Amniotic stem cell (primary cell): Measurements from ENCODE around the gene ARSJ.

Experiments used
- DNase-seq: peaks from one replicate; lab custom pipeline; 2025; lab: John Stamatoyannopoulos, UW

ARSJ gene

DNA sequence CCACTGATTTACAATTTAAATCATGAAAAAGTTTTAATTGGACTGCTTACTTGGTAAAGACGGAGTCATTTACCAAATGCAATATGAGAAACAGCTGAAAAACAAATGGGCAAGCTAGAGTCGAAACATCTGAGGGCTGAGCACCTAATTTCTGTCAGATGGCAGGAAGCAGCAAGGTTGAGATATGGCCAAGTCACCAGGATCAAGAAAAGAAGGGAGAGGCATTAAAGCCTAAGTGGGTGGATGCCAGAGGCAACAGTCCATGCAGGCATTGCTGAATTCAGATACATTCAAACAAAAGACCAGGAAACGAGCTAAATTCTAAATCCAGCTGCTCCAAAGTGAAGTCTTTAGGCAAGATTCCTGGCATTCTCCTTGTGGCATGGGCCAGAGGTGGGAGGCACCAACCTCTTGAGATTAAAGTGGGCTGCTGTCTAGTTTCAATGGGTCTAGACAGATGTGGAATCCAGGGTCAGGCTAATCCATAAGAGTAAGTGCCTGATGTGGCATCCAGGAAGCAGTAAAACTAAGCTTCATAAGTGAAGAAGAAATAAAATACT is 8.0 kb upstream of the ARSJ start:
- DNase-seq = no peak

DNA sequence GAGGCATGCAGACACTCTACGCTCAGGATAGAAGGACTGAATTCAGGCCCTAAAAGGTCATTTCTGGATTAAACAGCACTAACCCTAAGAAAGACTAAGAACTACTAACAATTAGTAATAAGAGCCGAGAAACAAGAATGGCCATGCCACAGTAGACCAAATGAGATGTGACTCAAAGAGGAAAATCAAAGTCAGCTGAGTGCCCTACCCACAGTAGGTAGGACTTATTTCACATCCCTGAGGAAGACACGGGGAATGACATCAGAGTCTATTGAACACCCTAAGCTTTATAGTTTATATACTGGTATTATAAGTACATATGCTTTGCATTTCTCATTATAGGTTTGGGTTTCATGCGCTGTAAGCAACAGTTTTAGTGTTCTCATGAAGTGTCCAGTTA is 2.7 kb upstream of the ARSJ start:
- no peak for DNase-seq

DNA sequence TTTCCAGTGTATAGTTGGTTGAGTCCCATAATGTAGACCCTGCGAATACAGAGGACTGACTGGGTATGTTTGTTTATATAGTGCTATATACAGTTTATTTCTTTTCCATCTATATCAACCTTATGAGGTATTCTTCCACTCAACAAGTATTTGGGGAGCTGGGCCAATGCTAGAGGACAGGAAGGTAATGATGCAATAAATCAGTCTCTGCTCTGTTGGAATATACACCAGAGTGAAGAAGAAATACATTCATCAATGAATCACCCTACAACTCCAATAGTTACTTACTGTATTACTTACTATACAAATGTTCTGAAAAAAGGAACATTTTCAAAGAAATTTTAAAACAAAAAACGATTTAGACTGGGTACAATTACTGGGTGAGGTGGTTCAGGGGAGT is 2.1 kb upstream of the ARSJ start:
- no peak for DNase-seq

DNA sequence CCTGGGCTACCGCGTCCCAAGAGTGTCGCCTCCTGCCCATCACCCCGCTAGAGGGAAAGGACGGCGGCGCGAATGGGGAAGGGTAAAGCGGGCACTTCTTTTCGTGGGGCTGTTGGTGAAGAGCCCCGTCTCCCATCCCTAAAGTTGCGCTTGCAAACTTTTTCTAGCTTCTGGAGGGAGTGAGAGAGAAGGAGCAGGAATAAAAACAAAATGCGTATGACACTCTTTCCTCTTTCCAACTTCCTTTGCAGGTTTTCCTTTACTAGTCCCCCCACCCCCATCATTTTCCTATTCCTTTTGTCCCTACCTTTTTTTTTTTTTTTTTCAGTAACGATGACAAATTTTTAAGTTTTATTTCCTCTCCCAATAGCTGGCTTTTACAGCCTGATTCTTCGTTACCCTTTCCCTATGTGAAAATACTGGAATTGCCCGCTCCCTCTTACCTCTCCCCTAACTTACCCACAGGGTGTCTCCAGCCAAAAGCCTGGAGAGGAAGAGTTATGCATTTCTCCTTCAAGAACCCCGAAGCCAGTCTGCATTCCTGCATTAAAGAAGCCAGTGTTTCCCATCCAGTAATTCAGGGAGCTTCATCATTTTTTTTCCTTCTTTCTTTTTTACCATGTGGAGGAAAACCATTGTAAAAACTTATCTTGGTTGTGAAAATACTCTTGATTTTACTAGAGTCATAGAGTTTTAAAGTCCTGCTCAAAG is 613 bp upstream of the ARSJ start:
- no peak for DNase-seq

DNA sequence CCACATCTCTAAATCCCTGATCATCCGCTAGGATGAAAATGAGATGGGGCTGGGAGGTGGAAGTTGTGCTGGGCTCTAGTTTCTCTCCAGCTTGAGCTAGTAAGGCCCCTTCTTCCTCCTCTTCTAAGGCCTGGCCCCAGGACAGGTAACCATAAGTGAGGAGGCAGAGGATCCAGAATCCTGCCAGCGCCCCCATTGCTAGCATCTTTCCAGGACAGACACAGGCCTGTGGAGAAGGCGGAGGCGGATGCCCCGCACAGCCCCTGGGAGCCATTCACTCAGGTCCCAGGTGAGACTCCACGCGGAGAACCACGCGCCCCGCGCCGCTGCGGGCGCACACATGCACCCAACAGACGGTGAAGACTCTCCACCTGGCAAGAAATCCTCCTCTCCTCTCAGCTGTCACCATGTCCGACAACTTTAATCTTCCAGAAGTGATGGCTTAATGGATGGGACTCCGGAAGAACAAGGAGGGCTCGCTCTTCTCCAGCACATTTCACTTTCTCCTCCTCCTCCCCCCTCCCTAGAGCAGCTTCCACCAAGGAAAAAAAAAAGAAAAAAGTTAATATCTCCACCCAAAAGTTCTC is 793 bp downstream of the ARSJ start:
- no peak for DNase-seq

DNA sequence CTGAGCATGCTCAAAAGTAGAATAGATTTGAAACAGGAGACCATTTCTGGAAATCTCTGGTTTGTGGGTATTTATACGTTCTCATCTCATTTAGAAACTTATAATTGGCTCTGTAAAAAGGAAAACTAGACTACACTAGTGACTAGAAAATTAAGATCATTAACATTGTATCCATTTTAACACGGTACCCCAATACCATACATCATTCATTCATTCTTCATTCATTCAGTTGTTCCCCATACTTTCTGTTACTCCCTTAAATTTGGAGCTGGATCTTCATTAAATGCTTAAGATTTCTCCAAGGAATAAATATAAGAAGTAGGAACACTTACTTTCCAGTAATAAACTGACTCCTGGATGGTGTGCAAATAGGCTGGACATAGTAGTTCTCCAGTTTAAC is 1.3 kb downstream of the ARSJ start:
- DNase-seq = no peak

DNA sequence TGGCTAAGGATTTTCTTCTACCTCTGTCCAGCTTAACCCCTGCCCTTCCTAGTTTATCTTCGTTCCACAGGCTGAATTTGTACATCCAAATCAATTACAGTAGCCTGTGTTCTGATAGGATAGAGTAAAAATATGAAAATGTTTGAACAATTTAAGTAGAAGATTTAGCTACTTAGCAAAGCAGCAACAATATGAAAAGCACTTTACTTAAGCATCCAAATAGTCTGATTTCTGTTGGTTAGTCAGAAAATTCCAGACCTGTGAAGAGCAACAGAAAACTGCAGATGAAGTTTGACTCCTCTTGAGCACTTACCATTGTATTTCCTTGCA is 2.0 kb downstream of the ARSJ start:
- no peak for DNase-seq

DNA sequence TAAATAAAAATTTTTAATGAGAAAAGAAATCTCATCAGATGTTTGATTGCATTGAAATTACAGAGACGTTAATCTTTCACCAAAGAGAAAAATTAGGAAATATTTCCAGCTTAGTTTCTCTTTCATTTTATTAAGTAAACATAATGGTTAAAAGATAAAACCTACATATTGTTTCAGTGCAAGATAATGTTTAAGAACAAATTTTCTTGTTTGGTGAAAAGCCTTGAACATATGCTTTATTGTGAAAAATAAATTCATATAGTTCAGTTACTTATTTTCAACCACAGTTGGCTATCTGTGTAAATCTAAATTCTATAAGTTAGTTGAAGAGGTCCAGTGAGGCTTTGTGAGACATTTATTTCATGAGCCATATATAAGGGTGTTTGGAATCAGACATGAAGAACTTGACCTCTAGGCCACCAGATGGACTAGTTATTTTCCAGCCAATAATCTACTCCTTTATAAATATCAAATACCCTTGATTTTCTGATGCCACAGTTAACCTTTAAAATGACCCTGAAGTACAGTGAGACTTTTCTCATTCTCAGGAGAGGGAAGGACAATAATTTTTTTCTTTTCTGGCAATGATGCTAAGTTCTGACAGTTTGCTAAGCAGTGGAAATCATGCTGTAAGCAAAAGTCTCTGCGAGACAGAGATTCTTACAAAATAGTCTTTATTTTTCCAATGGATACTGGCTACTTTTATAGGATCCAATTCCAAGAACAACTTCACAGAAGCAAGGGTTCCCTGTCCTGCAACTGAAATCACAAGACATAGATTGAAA is 2.5 kb downstream of the ARSJ start:
- DNase-seq = no peak

DNA sequence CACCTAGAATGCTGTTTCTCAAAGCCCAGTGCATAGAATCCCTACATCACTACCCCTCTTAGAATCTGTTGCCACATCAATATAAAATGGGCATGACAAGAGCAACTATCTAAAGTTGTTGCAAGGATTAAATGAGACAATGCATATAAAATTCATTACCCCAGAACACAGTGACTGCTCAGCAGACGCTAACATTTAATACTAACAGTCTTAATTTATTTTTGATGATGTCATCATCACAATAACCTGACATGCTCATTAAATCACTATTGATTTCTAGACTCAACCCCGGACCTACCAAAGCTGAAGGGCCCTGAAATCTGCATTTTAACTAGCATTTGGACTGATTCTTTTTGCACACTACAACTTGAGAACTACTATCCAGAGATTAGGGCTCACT is 3.9 kb downstream of the ARSJ start:
- no peak for DNase-seq

DNA sequence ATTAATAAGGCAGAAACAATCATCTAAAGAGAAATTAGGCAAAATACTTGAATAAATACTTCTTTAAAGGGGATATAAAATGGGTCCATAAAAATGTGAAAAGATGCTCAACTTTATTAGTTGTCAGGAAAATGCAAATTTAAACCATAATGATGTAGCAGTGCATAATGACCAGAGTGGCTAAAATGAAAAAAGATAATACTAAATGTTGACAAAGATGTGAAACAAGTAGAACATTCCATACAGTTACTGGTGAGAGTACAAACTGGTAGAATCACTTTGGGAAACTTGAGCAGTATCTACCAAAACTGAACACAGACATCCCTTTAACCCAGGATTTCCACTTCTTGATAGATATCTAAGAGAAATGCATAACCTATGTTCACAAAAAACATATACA is 5.0 kb downstream of the ARSJ start:
- DNase-seq = no peak

DNA sequence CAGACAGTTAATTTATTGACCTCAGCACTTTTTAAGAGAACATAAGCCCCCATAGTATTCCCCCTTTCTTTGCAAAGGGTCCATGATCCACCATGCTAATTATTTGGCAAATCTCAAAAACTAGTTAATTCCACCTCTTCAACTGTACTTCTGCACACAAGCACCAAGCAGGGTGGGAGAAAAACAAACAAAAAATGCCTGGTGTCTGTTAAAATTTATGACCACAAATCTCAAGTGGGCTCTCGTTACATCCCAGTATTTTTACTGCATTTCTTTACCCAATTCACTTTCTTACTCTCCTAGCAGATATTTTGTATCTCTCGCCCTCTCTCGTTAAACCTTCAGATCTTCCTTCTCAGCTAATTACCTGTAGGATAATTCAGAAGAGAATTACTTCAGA is 6.1 kb downstream of the ARSJ start:
- no peak for DNase-seq

DNA sequence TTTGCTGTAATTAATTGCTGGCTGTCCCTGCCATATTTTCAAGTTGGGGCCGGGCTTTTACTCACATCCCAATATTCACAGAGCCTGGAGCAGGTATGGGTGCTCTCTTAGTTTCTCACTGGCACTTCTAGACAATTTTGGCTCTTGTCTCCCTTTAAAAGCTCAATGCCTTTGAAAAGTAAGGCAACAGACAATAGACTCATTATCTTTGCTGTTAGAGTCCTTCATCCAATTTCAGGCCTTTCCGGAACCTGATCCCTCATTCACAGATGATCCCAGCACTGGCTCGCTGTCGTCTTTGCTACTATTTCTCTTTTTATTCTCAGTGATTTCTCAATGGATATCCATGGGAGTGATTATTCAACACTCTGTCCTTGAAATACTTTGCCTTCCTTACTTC is 6.7 kb downstream of the ARSJ start:
- DNase-seq = no peak

DNA sequence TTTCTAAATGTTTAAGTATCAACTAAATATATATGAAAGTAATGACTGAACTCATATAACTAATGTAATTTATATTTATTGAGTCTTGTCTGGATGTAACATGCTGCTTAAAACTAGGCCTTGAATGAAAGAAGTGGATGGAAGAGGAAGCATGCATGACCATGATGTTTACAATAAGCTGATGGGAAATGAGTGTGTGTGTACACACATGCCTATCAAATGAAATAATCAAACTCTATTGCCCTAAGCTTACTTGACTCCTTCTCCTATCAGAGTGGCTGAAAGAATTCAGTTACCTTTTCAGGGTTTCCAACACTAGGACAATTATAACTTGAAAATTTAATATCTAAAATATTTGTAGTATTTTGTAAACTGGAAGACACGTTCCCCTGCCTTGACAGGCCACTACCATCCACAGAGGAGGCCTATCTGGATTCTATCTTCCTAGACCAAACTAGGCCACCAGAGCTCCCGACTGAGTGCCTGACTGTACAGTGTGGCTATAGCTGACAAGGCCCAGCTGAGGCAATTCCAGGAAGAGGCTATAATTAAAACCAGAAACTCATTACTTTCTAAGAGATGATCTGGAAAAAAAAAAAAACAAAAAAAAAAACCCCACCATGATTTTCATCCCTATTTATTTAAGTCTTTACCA is 7.6 kb downstream of the ARSJ start:
- DNase-seq = no peak

DNA sequence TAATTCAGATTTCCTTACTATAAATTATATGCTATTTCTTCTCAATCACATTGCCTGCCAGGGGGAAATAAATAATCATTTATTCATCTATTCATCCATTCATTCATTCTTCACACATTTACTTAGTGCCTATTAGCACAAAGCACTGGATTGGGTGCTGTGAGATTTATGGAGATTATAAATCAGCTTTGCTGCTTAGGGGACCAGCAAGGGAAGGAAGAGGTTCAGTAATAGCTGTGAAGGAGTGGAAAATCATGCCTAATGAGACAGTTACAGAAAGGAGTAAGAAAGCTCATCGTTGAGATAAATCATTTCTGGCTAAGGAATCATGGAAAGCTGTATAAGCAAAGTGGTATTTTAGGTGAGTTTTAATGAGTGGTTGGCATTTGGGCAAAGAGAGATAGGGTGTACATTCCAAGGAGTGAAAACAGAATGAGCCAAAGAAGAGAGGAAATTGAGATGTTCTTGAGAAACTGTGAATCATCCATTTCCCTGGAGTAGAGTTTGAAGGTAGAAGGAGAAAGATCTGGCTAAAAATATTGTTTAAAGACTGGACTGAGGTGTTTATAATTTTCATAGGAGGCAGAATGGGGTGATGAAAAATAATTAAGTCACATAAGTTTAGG is 9.6 kb downstream of the ARSJ start:
- DNase-seq = no peak

DNA sequence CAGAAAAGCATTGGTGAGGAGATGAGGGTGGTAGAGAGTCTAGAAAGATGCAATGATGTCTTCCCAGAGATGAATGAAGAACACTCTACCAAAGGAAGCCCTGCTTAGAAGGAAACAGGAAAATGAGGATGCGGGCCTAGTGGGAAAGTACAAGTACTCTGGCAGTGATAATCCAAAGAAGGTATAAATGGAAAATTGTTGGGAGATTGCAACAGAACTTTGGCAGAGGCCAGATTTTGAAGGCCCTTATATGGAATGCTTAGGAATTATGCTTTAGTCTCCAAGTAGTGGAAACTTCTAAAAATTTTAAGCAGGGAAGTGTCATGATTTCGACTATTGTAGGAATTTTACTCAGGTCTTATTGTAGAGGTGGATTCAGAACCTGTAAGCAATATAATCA is 11.0 kb downstream of the ARSJ start:
- DNase-seq = no peak

DNA sequence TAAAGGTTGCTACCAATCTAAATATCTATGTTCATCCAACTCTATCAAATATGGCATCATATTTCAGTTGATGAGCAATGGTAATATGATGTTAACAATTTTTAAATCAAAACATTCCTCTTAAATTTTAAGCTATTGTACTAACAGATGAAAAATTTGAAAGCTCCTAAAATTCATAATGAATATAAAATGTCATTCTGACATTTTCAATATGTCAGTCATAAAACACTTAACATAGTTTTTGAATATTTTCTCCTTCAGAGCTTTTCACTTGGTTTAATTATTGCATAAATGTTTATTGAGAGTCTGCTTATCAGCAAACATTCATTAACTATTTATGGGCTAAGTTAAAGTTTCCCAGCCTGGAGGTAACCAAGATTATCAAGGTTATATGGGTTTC is 11.8 kb downstream of the ARSJ start:
- no peak for DNase-seq

DNA sequence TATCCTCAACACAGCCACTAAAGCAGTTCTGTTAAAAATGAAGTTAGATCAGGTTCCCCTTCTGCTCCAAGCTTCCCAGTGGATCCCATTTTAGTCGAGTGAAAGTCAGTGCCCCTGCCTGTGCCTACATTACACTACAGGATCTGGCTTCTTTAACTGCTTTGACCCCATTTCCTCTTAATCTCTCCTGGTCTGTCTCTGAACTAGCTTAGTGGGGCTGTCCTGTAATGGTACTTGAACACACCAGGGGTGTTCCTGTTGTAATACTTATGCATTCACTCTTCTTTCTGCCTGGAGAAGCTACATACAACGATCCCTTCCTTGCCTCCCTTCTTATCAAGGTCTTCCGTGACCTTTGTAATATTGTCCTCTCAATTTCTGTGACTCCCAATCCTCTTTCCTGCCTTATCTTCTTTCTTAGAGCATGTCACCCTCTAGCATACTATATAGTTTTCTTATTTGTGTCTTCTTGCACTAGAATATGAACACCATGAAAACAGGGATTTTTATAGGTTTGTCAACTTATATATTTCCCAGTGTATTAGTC is 16.7 kb downstream of the ARSJ start:
- no peak for DNase-seq

DNA sequence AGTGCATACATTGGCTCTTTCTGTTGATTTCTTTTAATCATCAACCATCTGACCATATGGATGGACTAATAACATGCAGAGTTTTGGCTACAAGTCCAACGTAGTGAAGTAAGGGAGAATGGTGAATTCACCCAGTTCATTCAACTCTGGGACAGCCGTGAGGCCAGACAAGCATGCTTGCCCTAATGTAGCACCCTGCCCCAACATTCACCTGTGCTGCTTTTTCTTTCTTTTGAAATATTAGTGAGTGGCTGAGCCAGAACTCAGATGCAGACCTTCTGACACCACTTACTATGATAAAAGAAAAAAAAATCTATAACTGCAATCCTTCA is 17.5 kb downstream of the ARSJ start:
- no peak for DNase-seq

DNA sequence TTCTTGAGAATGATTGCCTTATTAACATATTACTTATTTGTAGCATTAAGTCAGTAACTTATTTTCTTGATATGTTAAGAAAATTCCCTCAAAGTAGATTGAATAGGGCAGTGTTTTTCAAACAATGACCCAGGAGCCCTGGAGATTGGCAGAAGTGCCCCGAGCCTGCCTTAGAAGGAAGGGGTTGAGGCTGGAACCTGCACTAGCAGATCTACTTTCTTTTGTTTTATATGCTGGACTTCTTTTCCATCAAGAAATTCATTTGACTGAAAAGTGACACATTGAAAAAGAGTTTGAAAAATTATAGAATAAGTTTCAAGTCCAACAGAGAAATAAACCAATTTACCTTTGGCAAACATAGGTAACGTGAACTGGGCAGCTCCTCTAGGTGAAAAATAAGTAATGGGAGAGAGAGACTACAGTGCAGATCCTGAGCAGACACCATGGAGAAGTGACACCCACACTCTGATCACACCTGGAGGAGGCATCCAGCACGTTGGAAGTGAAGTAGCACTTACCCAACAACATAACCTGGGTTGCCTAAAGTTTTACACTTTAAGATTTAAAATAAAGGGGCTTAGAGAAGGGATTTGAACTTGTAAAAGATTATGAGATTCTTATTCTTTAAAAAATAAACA is 18.6 kb downstream of the ARSJ start:
- no peak for DNase-seq

DNA sequence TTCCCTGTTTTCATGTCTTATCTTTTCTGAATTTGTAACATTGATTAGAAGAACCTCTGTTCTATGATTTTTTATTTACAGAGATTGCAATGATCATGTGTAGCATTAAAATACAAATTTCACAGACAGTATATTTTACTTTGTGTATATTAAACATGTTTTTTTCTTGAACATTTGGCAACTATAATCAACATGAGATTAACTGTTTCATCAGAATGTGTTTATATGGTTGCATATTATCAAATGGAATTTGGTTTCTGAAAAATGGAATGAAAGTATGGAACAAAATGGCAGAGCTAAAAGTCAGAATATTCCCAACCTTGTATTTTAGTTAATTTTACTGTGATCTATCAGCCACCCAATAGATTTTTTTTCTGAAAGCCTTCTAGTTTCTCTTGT is 19.9 kb downstream of the ARSJ start:
- no peak for DNase-seq

DNA sequence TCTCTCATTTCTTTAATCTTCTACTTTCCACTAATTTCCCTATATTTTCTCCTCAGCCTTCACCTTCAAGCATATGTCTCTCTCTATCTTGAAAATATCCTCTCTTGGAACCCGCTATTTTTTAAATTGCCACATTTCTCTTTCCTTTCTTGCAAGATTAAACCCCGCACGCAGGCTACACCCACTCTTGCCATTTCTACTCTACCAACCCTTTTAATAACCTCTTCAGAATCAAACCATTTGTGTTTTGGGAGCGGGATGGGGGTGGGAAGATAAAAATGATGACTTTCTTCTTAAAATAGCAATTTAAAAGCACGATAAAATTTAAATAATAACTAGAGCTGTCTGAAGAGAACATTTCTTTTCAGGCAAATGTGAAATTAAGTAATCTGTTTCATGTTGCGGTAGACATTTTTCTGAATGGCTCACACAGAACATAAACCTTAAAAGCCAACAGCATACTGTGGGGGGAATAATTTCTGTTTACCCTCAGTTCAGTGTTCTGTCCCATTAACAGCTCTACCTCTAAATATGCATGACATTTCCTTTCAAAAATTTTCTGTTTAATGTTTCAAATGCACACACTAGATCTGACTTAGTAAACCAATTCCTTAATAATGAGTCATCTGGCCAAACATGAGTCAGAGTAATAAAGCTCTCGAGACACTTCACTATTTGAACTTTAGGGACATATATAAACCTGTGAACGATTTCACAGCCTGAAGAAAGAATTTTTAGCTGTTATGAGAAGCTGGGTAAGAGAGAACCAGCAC is 20.5 kb downstream of the ARSJ start:
- DNase-seq = peak; percentile 62
